Fibroblast of the aortic adventitia (primary cell): ENCODE data around the gene PTRH2. TPM values are rescaled to one million over a fixed set of nuclear protein-coding genes. Genes with fewer than 3 reads are reported as not detected.
A peak's percentile ranks its signal among the peaks of the same experiment; 100 is the strongest.

Experiments
- DNase-seq: peaks from one replicate; pipeline ENCODE4 v3.0.0-alpha.2; 2010; ENCODE audit warnings: low read depth
- H3K4me3 ChIP-seq: 2 replicates; pipeline ENCODE4 v1.5.1; 2011; ENCODE audit warnings: low read depth, mild to moderate bottlenecking, control low read depth, low read length, moderate library complexity
- total RNA-seq: library from RNA; depleted of rRNA; stranded (reverse); fragments of >200 nt; gene quantifications from 2 replicates; pipeline ENCODE4 v1.2.3, GENCODE V29; 2012; ENCODE audit warnings: low replicate concordance
- TF ChIP-seq, protein P1 (sequence below): IDR thresholded peaks from 2 replicates; pipeline ENCODE4 v1.5.1; 2011; ENCODE audit warnings: mild to moderate bottlenecking, low read length, control low read depth, inconsistent platforms; ENCODE audit not compliant: insufficient read depth

PTRH2 gene
- total RNA-seq, 1 donor: 21.7 TPM

- H3K4me3 ChIP-seq: no peak overlapping the region
- TF ChIP-seq, protein P1, sequence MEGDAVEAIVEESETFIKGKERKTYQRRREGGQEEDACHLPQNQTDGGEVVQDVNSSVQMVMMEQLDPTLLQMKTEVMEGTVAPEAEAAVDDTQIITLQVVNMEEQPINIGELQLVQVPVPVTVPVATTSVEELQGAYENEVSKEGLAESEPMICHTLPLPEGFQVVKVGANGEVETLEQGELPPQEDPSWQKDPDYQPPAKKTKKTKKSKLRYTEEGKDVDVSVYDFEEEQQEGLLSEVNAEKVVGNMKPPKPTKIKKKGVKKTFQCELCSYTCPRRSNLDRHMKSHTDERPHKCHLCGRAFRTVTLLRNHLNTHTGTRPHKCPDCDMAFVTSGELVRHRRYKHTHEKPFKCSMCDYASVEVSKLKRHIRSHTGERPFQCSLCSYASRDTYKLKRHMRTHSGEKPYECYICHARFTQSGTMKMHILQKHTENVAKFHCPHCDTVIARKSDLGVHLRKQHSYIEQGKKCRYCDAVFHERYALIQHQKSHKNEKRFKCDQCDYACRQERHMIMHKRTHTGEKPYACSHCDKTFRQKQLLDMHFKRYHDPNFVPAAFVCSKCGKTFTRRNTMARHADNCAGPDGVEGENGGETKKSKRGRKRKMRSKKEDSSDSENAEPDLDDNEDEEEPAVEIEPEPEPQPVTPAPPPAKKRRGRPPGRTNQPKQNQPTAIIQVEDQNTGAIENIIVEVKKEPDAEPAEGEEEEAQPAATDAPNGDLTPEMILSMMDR: no peak
These were observed 12.9 kb downstream of the PTRH2 start for GRCh38 chr17:59694344-59694743.

DNA sequence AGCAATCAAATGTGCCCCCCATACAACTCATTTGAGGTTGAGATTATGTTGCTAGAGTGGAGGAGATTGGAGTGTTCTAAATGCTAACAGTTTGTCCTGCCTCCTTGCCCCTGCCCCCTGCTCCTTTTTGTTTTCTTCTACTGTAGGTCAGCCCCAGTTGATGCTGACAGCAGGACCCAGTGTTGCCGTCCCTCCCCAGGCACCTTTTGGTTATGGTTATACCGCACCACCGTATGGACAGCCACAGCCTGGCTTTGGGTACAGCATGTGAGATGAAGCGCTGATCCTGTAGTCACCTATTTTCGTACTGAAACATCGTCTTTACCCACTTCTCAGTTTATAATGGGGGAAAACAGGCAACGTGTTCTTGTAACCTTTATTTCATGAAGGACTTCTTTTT is 13.6 kb downstream of the PTRH2 start:
- DNase-seq: no peak
- H3K4me3 ChIP-seq: no peak overlapping the region
- TF ChIP-seq, protein P1: no peak

More at GRCh38 chr17:59694344-59694743, 12.9 kb downstream of the PTRH2 start:
- no peak for DNase-seq

- no peak overlapping the region for H3K4me3 ChIP-seq
- DNase-seq: no peak
- TF ChIP-seq, protein P1: no peak
These were observed 18.7 kb downstream of the PTRH2 start for GRCh38 chr17:59688496-59688895.

- no peak for DNase-seq
- TF ChIP-seq, protein P1: no peak
- H3K4me3 ChIP-seq: no peak overlapping the region
These were observed 19.2 kb downstream of the PTRH2 start for GRCh38 chr17:59688008-59688407.

- DNase-seq: no peak
- TF ChIP-seq, protein P1: no peak
- H3K4me3 ChIP-seq: no peak overlapping the region
These were observed 22.3 kb downstream of the PTRH2 start for GRCh38 chr17:59684967-59685366.

DNA sequence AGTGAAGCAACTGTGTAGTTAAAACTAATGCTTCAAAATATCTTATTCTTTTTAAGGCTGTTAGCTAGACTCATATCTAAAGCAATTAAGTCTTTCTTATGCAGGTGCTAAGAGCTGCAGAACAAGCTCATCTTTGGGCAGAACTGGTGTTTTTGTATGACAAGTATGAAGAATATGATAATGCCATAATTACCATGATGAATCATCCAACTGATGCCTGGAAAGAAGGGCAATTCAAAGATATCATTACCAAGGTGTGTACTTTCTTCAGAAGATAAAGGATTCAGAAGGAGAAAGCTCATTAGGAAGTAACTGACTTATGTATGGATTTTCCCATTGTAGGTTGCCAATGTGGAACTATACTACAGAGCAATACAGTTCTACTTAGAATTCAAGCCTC is 23.9 kb downstream of the PTRH2 start:
- no peak for DNase-seq
- H3K4me3 ChIP-seq: no peak overlapping the region
- TF ChIP-seq, protein P1: no peak

- no peak overlapping the region for H3K4me3 ChIP-seq
- peak; percentile 37 for DNase-seq
- TF ChIP-seq, protein P1: no peak
These were observed 26.9 kb downstream of the PTRH2 start for GRCh38 chr17:59680314-59680713.
